DMS114 treated with DMSO at 0.1 percent for 48 hours (cell line): ENCODE measurements around the gene ZFHX3.

Experiments used
- DNase-seq: peaks from one replicate; lab custom pipeline; 2025; ENCODE audit not compliant: unreplicated experiment; lab: John Stamatoyannopoulos, UW

ZFHX3 gene

GRCh38 chr16:72936408-72936807 lies 111.5 kb downstream of the ZFHX3 start:
- no peak for DNase-seq

DNA sequence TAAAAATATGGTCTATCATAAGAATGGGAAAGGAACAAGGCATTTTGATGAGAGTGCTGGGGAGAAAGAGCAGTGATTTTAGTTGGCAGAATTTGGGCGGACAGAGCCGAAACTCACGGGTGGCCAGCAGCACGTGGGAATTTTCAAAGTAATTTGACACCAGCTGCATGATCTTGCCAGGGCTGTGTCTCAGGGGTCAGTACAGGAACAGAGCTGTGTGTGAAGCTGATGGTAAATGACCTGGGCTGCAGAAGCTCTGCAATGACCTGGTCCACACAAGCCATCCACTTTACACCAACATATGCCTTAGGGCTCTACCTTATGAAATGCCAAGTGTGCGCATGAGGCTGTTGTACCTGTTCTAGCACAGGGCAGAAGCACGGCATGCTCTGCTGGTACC lies 112.0 kb downstream of the ZFHX3 start:
- no peak for DNase-seq

DNA sequence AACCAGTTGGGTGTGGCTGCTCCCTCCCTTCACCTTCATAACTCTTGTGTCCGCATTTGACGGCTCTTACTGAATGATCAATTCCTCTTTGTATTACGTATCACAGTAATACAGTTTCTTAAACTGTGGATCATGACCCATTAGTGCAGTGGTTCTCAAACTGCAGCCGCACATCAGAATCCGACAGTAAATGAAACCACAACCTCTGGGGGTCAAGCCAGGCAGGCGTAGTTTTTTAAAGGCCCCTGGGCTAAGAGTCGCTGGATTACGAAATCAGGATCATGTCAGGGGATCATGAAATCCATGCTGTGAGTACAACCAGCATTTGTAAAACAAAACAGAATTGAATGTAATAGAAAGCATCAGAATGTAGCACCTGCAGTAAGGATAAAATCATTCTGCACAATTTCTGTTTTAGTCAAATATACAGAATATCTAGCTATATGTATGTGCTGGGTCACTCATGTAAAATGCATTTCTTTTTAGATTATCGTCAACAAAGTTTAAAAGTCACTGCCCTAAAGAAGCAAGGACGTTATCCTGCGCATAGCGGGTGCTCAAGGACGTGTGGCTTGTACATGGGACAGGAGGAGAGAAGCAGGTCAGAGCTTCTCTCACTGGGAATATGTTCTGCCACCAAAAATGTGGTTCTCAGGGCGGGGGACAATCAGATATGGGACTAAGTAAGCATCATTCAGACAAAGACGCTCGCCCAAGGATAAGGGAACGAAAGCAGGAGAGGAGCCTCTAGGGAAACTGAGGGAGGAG lies 113.1 kb downstream of the ZFHX3 start:
- no peak for DNase-seq

DNA sequence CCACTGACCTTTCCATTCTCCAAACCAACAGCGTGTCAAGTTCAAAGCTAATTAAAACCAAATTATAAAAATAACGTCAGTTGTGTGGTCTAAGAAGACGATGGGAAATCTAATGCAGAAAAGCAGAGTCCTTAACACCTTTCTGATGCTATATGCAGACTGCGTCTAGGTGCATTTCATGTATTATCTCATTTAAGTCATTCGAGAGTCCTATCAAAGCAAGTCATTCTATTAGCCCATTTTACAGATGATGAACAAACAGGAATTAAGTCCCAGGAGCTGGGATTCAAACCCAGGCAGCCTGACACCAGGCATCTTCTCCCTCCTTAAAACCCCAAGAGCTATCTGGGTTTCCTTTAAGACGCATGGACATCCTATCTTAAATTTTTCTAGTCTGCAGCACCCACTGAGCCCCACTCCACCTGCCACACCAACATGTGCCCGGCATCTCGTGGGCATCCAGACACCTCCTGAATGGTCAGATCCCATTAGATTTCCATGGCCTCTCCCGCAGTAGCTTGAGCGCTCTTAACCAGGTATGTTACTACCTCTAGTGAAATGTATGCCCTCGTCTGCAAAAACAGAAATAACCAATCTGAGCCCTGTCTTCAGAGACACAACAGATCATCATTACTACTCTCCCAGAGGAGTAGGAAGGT lies 115.1 kb downstream of the ZFHX3 start:
- no peak for DNase-seq

GRCh38 chr16:72932050-72932449 lies 115.9 kb downstream of the ZFHX3 start:
- DNase-seq = no peak

- no peak for DNase-seq
Measured at GRCh38 chr16:72930396-72930795, 117.5 kb downstream of the ZFHX3 start.

GRCh38 chr16:72928090-72928981 lies 119.6 kb downstream of the ZFHX3 start:
- DNase-seq = no peak

GRCh38 chr16:72927199-72928089 lies 120.5 kb downstream of the ZFHX3 start:
- no peak for DNase-seq

DNA sequence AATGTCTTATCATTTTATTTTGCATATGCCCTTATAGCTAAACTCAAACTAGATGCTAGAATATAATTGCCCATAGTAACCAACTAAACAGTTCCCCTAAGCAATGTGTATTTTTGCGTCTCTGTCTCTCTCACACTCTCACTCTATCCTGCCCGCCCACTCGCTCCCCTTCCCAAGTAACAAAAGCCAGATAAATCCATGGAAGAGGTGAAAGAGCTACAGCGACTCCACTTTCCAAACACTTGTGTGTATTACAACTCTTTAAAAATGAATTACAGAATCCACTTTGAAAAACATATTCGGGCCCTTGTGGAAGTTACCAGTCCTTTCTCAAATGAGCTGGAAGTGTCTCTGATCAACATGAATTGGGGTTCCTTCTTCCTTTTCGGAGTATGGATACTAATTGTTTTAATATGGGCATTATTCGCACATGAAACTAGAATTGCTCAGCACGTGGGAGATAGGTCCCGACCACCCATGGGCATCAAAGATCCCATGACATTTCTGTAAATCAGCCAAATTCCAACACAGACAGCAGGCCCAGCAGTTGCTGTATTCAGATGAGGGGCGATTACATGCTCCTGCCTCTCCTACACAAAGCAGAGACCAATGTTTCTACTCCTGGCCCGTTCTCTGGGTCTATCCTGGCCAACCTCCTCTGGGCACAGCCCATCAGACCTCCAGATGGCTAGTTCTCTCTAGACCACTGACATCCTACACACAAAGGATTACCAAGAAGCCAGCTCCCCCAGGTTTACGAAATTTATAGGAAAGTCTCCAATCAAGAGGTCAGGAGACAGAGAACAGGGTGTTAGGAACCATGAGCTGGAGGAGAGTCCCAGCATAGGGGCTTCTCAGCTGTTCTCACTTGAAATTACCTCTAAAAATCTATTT lies 121.5 kb downstream of the ZFHX3 start:
- no peak for DNase-seq

DNA sequence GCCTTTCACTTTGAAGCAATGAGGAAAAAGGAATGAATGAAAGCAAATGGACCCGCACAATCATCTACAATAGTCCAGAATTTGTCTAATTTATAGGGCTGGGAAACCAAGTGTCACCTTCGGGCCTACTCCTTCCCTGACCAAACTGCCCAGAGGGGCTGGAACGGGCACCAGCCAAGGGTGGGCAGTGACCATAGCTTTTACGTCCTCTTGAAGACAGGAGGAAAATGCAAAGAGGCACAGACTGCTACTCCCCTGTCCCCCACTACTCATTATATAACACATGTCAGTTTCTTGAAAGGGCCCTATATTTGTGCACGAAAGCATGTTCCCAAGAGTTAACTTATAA lies 122.3 kb downstream of the ZFHX3 start:
- DNase-seq = no peak

DNA sequence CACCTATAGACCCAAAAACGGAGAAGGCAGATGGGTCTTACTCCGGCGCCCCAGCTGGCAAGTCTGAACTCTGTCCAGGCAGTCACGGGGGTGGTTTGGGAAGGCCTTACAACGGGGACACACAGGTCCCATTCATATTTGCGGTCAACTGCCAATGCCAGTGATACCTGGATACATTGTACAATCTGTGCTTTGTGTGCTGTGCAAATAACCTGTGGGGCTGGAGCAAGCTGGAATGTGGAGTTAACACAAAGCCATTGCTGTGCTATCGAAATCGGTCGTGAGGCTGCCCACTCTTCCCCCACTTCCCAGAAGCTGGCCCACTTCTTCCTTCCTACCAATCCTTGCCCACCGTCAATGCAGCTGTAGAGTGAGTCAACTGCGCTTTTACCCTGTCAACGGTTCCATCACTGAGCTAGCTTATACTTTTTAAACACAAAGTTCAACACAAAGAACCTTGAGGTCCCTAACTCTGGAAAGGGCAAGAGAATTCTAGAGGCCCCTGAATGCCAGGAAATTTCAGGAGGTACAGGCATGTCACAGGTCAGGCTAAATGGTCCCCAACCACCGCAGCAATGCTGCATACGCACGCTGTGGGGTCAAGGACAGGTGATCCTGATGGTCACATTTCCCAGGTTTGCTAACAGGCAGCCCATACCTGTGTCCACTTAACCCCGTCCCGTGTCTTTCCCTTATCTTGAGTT lies 122.8 kb downstream of the ZFHX3 start:
- DNase-seq = no peak

GRCh38 chr16:72924537-72924926 lies 123.4 kb downstream of the ZFHX3 start:
- no peak for DNase-seq

DNA sequence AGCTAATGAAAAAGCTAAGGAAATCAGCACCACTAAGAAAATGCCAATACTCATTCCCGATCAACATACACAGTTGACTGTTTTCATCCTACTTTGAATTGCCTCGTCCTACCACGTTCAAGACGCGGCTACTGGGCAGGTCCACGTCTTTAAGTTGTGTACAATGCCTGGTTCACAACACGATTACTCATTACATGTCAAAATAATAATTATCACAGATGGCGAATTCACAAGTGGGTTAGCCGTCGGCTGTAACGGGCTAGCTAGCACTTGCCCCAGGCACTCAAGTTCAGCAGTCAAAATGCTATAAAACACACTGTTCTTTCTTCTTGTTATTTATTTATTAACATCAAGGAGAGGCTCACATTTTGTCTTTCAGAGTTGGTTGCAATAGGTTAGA lies 124.2 kb downstream of the ZFHX3 start:
- DNase-seq = no peak

DNA sequence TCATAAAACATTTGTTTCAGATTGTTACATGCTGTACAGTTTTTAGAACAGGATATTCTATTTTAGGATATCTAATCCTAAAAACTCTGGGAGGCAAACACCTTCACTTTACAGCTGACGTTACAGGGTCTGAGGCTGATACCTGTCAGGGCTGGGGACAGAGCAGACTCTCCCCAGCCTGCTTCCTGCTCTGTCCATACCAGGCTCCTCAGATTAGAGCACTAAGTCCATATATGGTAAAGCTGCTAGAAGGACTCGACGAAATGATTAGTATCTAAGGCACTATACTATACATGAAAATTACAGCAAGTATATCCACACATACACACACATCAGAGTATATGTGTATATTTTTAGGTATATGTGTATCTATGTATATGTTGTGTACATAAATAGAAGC lies 125.2 kb downstream of the ZFHX3 start:
- no peak for DNase-seq

DNA sequence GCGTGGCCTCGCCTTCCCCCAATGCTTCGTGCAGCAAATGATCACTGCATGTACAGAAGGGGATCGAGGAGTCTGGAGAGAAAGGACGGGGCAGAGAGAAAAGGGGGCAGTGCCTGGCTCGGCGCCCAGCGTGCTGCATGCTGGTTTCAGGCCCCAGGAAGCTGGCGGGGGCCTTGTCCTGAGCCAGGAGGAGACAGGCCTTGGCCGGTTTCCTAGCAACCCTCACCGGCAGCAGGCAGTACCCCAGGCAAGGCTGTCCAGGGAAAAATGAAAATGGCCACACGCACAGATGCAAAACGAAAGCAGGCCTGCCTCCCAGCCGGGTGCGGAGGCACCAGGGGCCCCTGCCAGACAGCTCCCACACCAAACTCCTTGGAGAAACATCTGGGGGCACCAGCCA lies 126.3 kb downstream of the ZFHX3 start:
- no peak for DNase-seq

DNA sequence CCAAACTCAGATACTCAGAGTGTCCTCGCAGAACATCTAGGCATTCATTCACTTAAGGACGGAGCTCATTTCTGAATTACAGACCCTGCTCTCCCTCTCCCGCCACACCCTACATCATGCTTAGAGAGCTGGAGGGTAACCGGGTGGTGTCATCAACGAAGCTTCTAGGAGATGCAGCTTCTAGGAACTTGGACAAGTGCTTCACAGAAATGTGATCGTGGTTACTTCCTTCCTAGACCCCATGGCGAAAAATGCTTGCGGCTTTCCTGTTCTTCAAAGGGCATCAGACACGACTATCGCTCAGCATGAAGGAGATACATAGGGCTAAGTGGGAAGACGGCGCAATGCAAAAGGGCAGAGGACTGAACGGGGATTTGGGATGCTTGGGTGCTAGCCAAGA lies 126.8 kb downstream of the ZFHX3 start:
- DNase-seq = no peak

- DNase-seq = no peak
Measured at GRCh38 chr16:72917051-72917450, 130.9 kb downstream of the ZFHX3 start.

- no peak for DNase-seq
Measured at GRCh38 chr16:72915331-72915730, 132.6 kb downstream of the ZFHX3 start.

- no peak for DNase-seq
Measured at GRCh38 chr16:72913551-72913950, 134.4 kb downstream of the ZFHX3 start.
